GM12878 (cell line): ENCODE measurements around the gene MBD6. TPM values are rescaled to one million over a fixed set of nuclear protein-coding genes. Genes with fewer than 3 reads are reported as not detected.

Experiments used
- ATAC-seq: fragments of 200-7000 bp; cut with Tn5 transposase; 3 replicates; pipeline ENCODE4 v1.9.1; 2020; ENCODE audit warnings: mild to moderate bottlenecking, moderate library complexity
- BruUV-seq: library from RNA; stranded (reverse); fragments of 400-500 nt; replicated peaks from 2 replicates; lab custom pipeline; 2021; lab: Mats Ljungman, UMichigan
- CTCF ChIA-PET: fragments of 300-600 bp; sonication (Branson Sonifier 250); formaldehyde crosslinking; extraction: SDS; loops from one replicate; lab custom pipeline; 2021; ENCODE audit warnings: inconsistent platforms; lab: Yijun Ruan, JAX
- POLR2A ChIA-PET: fragments of 350-600 bp; formaldehyde crosslinking; extraction: SDS; loops from one replicate; lab custom pipeline; 2021; ENCODE audit warnings: inconsistent platforms; lab: Charles Lee
- RAD21 ChIA-PET: fragments of 300-600 bp; sonication (Branson Sonifier 250); formaldehyde crosslinking; loops from one replicate; lab custom pipeline; 2023; ENCODE audit warnings: antibody characterized with exemption; ENCODE audit not compliant: unreplicated experiment; lab: Charles Lee
- SMC1A ChIA-PET: fragments of 300-600 bp; sonication (Branson Sonifier 250); formaldehyde crosslinking; loops from one replicate; lab custom pipeline; 2023; ENCODE audit not compliant: unreplicated experiment, uncharacterized antibody; lab: Charles Lee
- DNase-seq: peaks from one replicate; pipeline ENCODE4 v3.0.0-alpha.2; 2011; ENCODE audit warnings: low read depth, low spot score
- FAIRE-seq: peaks from 3 replicates; lab custom pipeline; 2011; peaks lifted over from hg19 to GRCh38; lab: Jason Lieb, UNC
- H2AFZ ChIP-seq: 2 replicates; pipeline ENCODE4 v1.6.0; 2011; ENCODE audit warnings: low read depth, low read length, control low read depth; ENCODE audit not compliant: control insufficient read depth
- H3K27ac ChIP-seq: 2 replicates; pipeline ENCODE4 v1.5.1; 2011; ENCODE audit warnings: control low read depth; ENCODE audit not compliant: control insufficient read depth, insufficient read depth
- H3K27me3 ChIP-seq, 2 experiments: replicated peaks in 1 of 2; 2 replicates each; pipeline versions ENCODE4 v1.6.0 to v1.6.1; 2011; ENCODE audit warnings: low read length in 1 of 2; ENCODE audit not compliant: control insufficient read depth in 2 of 2, insufficient read depth in 2 of 2
- H3K36me3 ChIP-seq, 2 experiments: 2 replicates each; pipeline ENCODE4 v1.5.1; 2011; ENCODE audit warnings: low read length in 1 of 2; ENCODE audit not compliant: control insufficient read depth in 2 of 2, insufficient read depth in 2 of 2
- H3K4me1 ChIP-seq: 2 replicates; pipeline ENCODE4 v1.6.1; 2011; ENCODE audit warnings: mild to moderate bottlenecking, low read length, moderate library complexity, mixed read lengths; ENCODE audit not compliant: control insufficient read depth, insufficient read depth
- H3K4me2 ChIP-seq: 2 replicates; pipeline ENCODE4 v1.6.0; 2011; ENCODE audit warnings: control low read depth; ENCODE audit not compliant: control insufficient read depth, insufficient read depth
- H3K4me3 ChIP-seq: fragments of 200-600 bp; sonication (generic); 2 replicates; pipeline ENCODE4 v1.5.1; 2016
- H3K79me2 ChIP-seq: 2 replicates; pipeline ENCODE4 v1.6.0; 2011; ENCODE audit warnings: low read length; ENCODE audit not compliant: control insufficient read depth, insufficient read depth
- H3K9ac ChIP-seq: 2 replicates; pipeline ENCODE4 v1.8.0; 2011; ENCODE audit warnings: low read length, control low read depth, mixed read lengths; ENCODE audit not compliant: control insufficient read depth, insufficient read depth
- H3K9me3 ChIP-seq: replicated peaks from 3 replicates; pipeline ENCODE4 v1.5.1; 2011; ENCODE audit warnings: mild to moderate bottlenecking, low read length; ENCODE audit not compliant: control insufficient read depth, insufficient read depth
- H4K20me1 ChIP-seq: 2 replicates; pipeline ENCODE4 v1.6.0; 2011; ENCODE audit not compliant: control insufficient read depth, insufficient read depth
- CBX3 ChIP-seq: fragments of 200-600 bp; sonication (generic); IDR thresholded peaks from 2 replicates; pipeline ENCODE4 v1.6.1; 2016; ENCODE audit warnings: low read depth, borderline replicate concordance
- ESRRA ChIP-seq: IDR thresholded peaks from 2 replicates; pipeline ENCODE4 v1.6.1; 2012; ENCODE audit warnings: mild to moderate bottlenecking, low read length, improper control_type of control experiment
- MXI1 ChIP-seq: fragments of 150-350 bp; IDR thresholded peaks from 2 replicates; pipeline ENCODE4 v1.6.1; 2011; ENCODE audit warnings: low read depth, mild to moderate bottlenecking, inconsistent platforms, low read length, improper control_type of control experiment
- NR2C2 ChIP-seq: IDR thresholded peaks from 2 replicates; pipeline ENCODE4 v1.6.1; 2011; ENCODE audit warnings: borderline replicate concordance, low read depth; ENCODE audit not compliant: control insufficient read depth, insufficient read length
- POLR2AphosphoS2 ChIP-seq: IDR thresholded peaks from 2 replicates; pipeline ENCODE4 v1.6.1; 2011; ENCODE audit warnings: low read depth, mild to moderate bottlenecking, low read length, improper control_type of control experiment, moderate library complexity
- RCOR1 ChIP-seq: conservative IDR thresholded peaks from 2 replicates; pipeline ENCODE4 v1.6.1; 2012; ENCODE audit warnings: low read depth, low read length, improper control_type of control experiment
- ZNF592 ChIP-seq: fragments of 450-650 bp; IDR thresholded peaks from 2 replicates; pipeline ENCODE4 v1.6.1; 2017; ENCODE audit warnings: mild to moderate bottlenecking, moderate library complexity
- WGBS: methylation state at CpG from one replicate; pipeline ENCODE4 v1.1.6; 2016; ENCODE audit warnings: low lambda C conversion rate; ENCODE audit not compliant: insufficient replicate concordance, insufficient coverage; ENCODE audit errors: missing lambda C conversion rate; 5-methylcytosine and 5-hydroxymethylcytosine counted together
- in situ Hi-C: fragments of 300-500 bp; cut with MboI; formaldehyde crosslinking; loops from 9 replicates; pipeline ENCODE4 v1.14.3; 2018; ENCODE audit warnings: mixed read lengths
- intact Hi-C: fragments of 100-400 bp; cut with micrococcal nuclease; formaldehyde crosslinking; loops from one replicate; pipeline ENCODE4 v1.14.2; 2022; ENCODE audit not compliant: unreplicated experiment
- polyA plus RNA-seq, 11 experiments: library from polyadenylated mRNA; depleted of rRNA in 4 of 11; unstranded in 6 of 11; stranded (reverse) in 5 of 11; fragments of >200 nt; fragmentation: Nextera tagmentation in 4 of 11; fragmentation: Illumina TruSeq in 1 of 11; extraction: Ambion mirVana in 4 of 11; extraction: Trizol in 1 of 11; gene quantifications; 1 replicate in 1 of 11; 2 replicates in 10 of 11; pipeline versions ENCODE4 v1.2.1 to v1.2.3, GENCODE V29; 2011 to 2016; ENCODE audit warnings: inconsistent platforms in 2 of 11, missing spikeins in 2 of 11, low read depth in 1 of 11
- total RNA-seq, 4 experiments: library from RNA; depleted of rRNA in 3 of 4; stranded (reverse); fragments of >200 nt in 3 of 4; fragmentation: Illumina TruSeq in 1 of 4; extraction: Trizol in 1 of 4; gene quantifications; 2 replicates each; pipeline versions ENCODE4 v1.2.1 to v1.2.3, GENCODE V29; 2013 to 2021

Gene MBD6
- total and polyA plus RNA-seq, 10 of the 15 experiments (the other 5 are each of a cell fraction or from before 2014, with no cell fraction given) = 1.5 to 52.7 (median 6.8) TPM

GRCh38 chr12:57533108-57533507 is 10.5 kb downstream of the MBD6 start:
- no peaks in the 10 kb centered on the region for H3K4me1 ChIP-seq
- ChIA-PET RAD21 (interaction anchor here (1.2 kb wide), 1 partner anchor 9 kb away, joined by 3 read pairs; no protein-coding TSS in a partner anchor), POLR2A (no interaction called here), CTCF (interaction anchor here (1.5 kb wide), 1 partner anchor 9 kb away, joined by 3 read pairs; no protein-coding TSS in a partner anchor), SMC1A (interaction anchor here (1.0 to 1.7 kb wide), 2 partner anchors 8 to 9 kb away, joined by 3 to 6 read pairs; no protein-coding TSS in a partner anchor)
- no peak overlapping the region for H3K4me3 ChIP-seq
- H3K36me3 ChIP-seq = peaks cover 12 to 30% of the 10 kb centered on the region in 2 experiments
- no TSS peak for BruUV-seq
- ATAC-seq (no peak), FAIRE-seq (no peak), DNase-seq (no peak)
- in situ Hi-C loops (no loop called here), intact Hi-C loops (no loop called here)
- H3K79me2 ChIP-seq = no peaks in the 10 kb centered on the region
- no peaks in the 10 kb centered on the region for H3K9me3 ChIP-seq
- no peak overlapping the region for H3K4me2 ChIP-seq
- no peaks in the 10 kb centered on the region for H3K27me3 ChIP-seq
- no peaks in the 10 kb centered on the region for H4K20me1 ChIP-seq
- H3K27ac ChIP-seq = no peak overlapping the region
- no peak for TF ChIP-seq NR2C2
- no peak for TF ChIP-seq CBX3
- TF ChIP-seq RCOR1 = no peak
- no peak for TF ChIP-seq ESRRA
- TF ChIP-seq MXI1 = no peak
- no peak for TF ChIP-seq POLR2AphosphoS2
- TF ChIP-seq ZNF592 = no peak
- H3K9ac ChIP-seq = no peak overlapping the region
- WGBS = 98% methylated on average over 8 of the region's 8 CpGs
- no peak overlapping the region for H2AFZ ChIP-seq
